HFFc6 (cell line): ENCODE results near the gene CMTM2. TPM values are rescaled to one million over a fixed set of nuclear protein-coding genes. Genes with fewer than 3 reads are reported as not detected.

Experiments used
- DNase-seq: peaks from one replicate; pipeline ENCODE4 v3.0.0-alpha.2; 2018
- H3K27ac Mint-ChIP-seq: 2 replicates; pipeline ENCODE4 v1.8.0; 2020; ENCODE audit warnings: mild to moderate bottlenecking, mixed read lengths
- H3K27me3 Mint-ChIP-seq: 2 replicates; pipeline ENCODE4 v1.8.0; 2021; ENCODE audit warnings: mild to moderate bottlenecking, moderate library complexity, mixed read lengths; ENCODE audit not compliant: insufficient read depth
- H3K36me3 Mint-ChIP-seq: 2 replicates; pipeline ENCODE4 v1.8.0; 2021; ENCODE audit warnings: low read depth, mixed read lengths
- H3K4me1 Mint-ChIP-seq: 2 replicates; pipeline ENCODE4 v1.8.0; 2020; ENCODE audit warnings: low read depth, mixed read lengths
- H3K4me3 Mint-ChIP-seq: 2 replicates; pipeline ENCODE4 v1.8.0; 2020; ENCODE audit warnings: mild to moderate bottlenecking, moderate library complexity, mixed read lengths
- H3K9me3 Mint-ChIP-seq: 2 replicates; pipeline ENCODE4 v1.8.0; 2020; ENCODE audit warnings: mild to moderate bottlenecking, mixed read lengths
- total RNA-seq, 6 experiments: library from RNA; stranded (reverse); fragmentation: NEBNext Ultra II Directional; extraction: Animal tissue kit (Norgen Biotek cat#: 25700); gene quantifications; 2 replicates in 1 of 6; 3 replicates in 5 of 6; pipeline ENCODE4 v1.2.3, GENCODE V29; 2021
- TF ChIP-seq, protein P1 (sequence below): fragments of 200-600 bp; sonication (generic); IDR thresholded peaks from 2 replicates; pipeline ENCODE4 v1.5.0; 2021; ENCODE audit warnings: antibody characterized with exemption, mild to moderate bottlenecking

CMTM2 gene
- total RNA-seq, 6 experiments from 2014 or later = not detected

DNA sequence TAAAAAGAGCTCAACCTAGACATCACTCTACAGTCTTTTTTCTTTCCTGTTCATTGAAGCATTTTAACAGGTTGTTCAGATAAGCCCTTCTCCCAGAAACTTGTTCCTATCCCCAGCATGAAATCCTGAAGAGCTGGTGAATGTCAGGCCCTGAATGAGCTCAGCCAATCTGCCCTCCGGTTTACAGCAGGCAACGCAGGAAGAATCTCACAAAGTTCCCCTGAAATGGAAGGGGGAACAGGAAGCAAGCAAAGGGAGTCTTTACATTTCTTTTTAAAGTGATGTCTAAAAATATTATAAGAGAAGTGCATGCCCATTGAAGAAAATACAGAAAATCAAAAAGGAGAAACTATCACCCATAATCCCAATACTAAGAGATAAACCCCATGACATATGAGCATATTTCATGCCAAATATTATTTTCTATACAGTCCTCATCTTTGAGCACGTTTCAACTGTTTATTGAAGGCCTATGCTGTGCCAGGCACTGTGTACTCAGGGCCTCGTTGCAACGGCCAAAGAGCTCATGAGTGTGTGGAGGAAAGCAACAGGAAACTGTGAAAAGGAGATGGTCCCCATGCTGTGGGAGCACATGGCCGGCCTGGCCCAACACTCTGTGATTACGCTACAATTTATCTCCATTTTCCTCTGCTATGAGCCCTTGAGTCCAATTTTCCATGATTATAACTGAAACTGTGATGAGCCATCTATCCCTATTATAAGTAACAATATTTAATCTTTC lies 35.1 kb upstream of the CMTM2 start:
- no peaks in the 10 kb centered on the region for H3K27me3 Mint-ChIP-seq
- TF ChIP-seq, protein P1, sequence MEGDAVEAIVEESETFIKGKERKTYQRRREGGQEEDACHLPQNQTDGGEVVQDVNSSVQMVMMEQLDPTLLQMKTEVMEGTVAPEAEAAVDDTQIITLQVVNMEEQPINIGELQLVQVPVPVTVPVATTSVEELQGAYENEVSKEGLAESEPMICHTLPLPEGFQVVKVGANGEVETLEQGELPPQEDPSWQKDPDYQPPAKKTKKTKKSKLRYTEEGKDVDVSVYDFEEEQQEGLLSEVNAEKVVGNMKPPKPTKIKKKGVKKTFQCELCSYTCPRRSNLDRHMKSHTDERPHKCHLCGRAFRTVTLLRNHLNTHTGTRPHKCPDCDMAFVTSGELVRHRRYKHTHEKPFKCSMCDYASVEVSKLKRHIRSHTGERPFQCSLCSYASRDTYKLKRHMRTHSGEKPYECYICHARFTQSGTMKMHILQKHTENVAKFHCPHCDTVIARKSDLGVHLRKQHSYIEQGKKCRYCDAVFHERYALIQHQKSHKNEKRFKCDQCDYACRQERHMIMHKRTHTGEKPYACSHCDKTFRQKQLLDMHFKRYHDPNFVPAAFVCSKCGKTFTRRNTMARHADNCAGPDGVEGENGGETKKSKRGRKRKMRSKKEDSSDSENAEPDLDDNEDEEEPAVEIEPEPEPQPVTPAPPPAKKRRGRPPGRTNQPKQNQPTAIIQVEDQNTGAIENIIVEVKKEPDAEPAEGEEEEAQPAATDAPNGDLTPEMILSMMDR = no peak
- H3K4me3 Mint-ChIP-seq = no peak overlapping the region
- peaks cover 11% of the 10 kb centered on the region for H3K4me1 Mint-ChIP-seq
- DNase-seq = no peak
- H3K36me3 Mint-ChIP-seq = peaks cover 13% of the 10 kb centered on the region
- H3K27ac Mint-ChIP-seq = no peak overlapping the region
- no peaks in the 10 kb centered on the region for H3K9me3 Mint-ChIP-seq

- H3K9me3 Mint-ChIP-seq = no peaks in the 10 kb centered on the region
- H3K27me3 Mint-ChIP-seq = 0 out of 2 replicates have a peak, but pooled peaks cover under 1% of the 10 kb centered on the region
- H3K4me1 Mint-ChIP-seq = peaks cover 33% of the 10 kb centered on the region
- no peak overlapping the region for H3K27ac Mint-ChIP-seq
- no peak overlapping the region for H3K4me3 Mint-ChIP-seq
- peaks cover 13% of the 10 kb centered on the region for H3K36me3 Mint-ChIP-seq
- no peak for DNase-seq
- TF ChIP-seq, protein P1 = no peak
These were observed 31.9 kb upstream of the CMTM2 start for GRCh38 chr16:66547101-66547989.

- H3K27ac Mint-ChIP-seq = peak overlapping the region; percentile 82
- no peak for DNase-seq
- TF ChIP-seq, protein P1 = no peak
- peaks cover 13% of the 10 kb centered on the region for H3K36me3 Mint-ChIP-seq
- peaks cover 40% of the 10 kb centered on the region for H3K4me1 Mint-ChIP-seq
- H3K27me3 Mint-ChIP-seq = 0 out of 2 replicates have a peak, but pooled peaks cover 4% of the 10 kb centered on the region
- peak overlapping the region; percentile 84; the same call in 1 of the 2 replicates for H3K4me3 Mint-ChIP-seq
- H3K9me3 Mint-ChIP-seq = no peaks in the 10 kb centered on the region
These were observed 31.2 kb upstream of the CMTM2 start for GRCh38 chr16:66548068-66548467.

GRCh38 chr16:66548868-66549267 lies 30.4 kb upstream of the CMTM2 start:
- H3K9me3 Mint-ChIP-seq = no peaks in the 10 kb centered on the region

More at GRCh38 chr16:66548868-66549267, 30.4 kb upstream of the CMTM2 start:
- H3K4me3 Mint-ChIP-seq = peak overlapping the region; percentile 84
- peaks cover 4% of the 10 kb centered on the region; the same call in 1 of the 2 replicates for H3K27me3 Mint-ChIP-seq
- H3K27ac Mint-ChIP-seq = peak overlapping the region; percentile 82
- TF ChIP-seq, protein P1 = no peak
- peaks cover 48% of the 10 kb centered on the region for H3K4me1 Mint-ChIP-seq
- H3K36me3 Mint-ChIP-seq = peaks cover 21% of the 10 kb centered on the region
- DNase-seq = no peak
